Activated CD4-positive, alpha-beta T cell treated with anti-CD3 and anti-CD28 coated beads, Interleukin-2, Interleukin-4, amounts not matched to agents 100 ng/mL and 50 ng/mL, durations not matched to agents 16 hours and 8 hours (primary cell): ENCODE measurements around the gene STK24.

Experiments
- DNase-seq: peaks from one replicate; pipeline ENCODE4 v3.0.0-alpha.2; 2020; ENCODE audit warnings: low spot score

STK24 gene

GRCh38 chr13:98473135-98473787 is 103.6 kb downstream of the STK24 start:
- DNase-seq = no peak

GRCh38 chr13:98471934-98472333 is 105.0 kb downstream of the STK24 start:
- no peak for DNase-seq

GRCh38 chr13:98470920-98471319 is 106.0 kb downstream of the STK24 start:
- DNase-seq = no peak

GRCh38 chr13:98468929-98469328 is 108.0 kb downstream of the STK24 start:
- DNase-seq = no peak

GRCh38 chr13:98468361-98468760 is 108.5 kb downstream of the STK24 start:
- DNase-seq = no peak

- DNase-seq = no peak
Measured at GRCh38 chr13:98467263-98467985, 109.5 kb downstream of the STK24 start.

GRCh38 chr13:98466634-98467236 is 110.2 kb downstream of the STK24 start:
- DNase-seq = peak; percentile 35

GRCh38 chr13:98462946-98463345 is 114.0 kb downstream of the STK24 start:
- no peak for DNase-seq

GRCh38 chr13:98462241-98462882 is 114.5 kb downstream of the STK24 start:
- DNase-seq = no peak

- no peak for DNase-seq
Measured at GRCh38 chr13:98461486-98462240, 115.2 kb downstream of the STK24 start.

GRCh38 chr13:98460516-98460915 is 116.4 kb downstream of the STK24 start:
- no peak for DNase-seq

GRCh38 chr13:98459721-98460370 is 117.1 kb downstream of the STK24 start:
- no peak for DNase-seq

GRCh38 chr13:98459171-98459681 is 117.7 kb downstream of the STK24 start:
- no peak for DNase-seq

GRCh38 chr13:98458431-98458830 is 118.5 kb downstream of the STK24 start:
- DNase-seq = no peak

GRCh38 chr13:98457053-98457452 is 119.9 kb downstream of the STK24 start:
- DNase-seq = no peak

GRCh38 chr13:98456413-98456845 is 120.5 kb downstream of the STK24 start:
- no peak for DNase-seq

GRCh38 chr13:98454389-98454881 is 122.5 kb downstream of the STK24 start:
- no peak for DNase-seq

- DNase-seq = no peak
Measured at GRCh38 chr13:98452851-98453843, 123.8 kb downstream of the STK24 start.

GRCh38 chr13:98451676-98452470 is 125.0 kb downstream of the STK24 start:
- no peak for DNase-seq
